DND-41 (cell line): ENCODE measurements around the gene TELO2.

Experiments used
- ATAC-seq: fragments of 200-7000 bp; cut with Tn5 transposase; 3 replicates; pipeline ENCODE4 v1.9.1; 2021; ENCODE audit warnings: low read depth; ENCODE audit not compliant: insufficient read depth
- DNase-seq: peaks from one replicate; pipeline ENCODE4 v3.0.0-alpha.2; 2020
- H2AFZ ChIP-seq: 2 replicates; pipeline ENCODE4 v1.6.0; 2012; ENCODE audit warnings: low read depth, low read length
- H3K27ac ChIP-seq: 2 replicates; pipeline ENCODE4 v1.5.1; 2012; ENCODE audit warnings: low read length, inconsistent platforms
- H3K27me3 ChIP-seq: fragments of 200-600 bp; sonication (generic); 2 replicates; pipeline ENCODE4 v1.6.0; 2012; ENCODE audit warnings: low read length, mild to moderate bottlenecking, inconsistent platforms; ENCODE audit not compliant: insufficient read depth, poor library complexity
- H3K36me3 ChIP-seq: 2 replicates; pipeline ENCODE4 v1.5.1; 2012; ENCODE audit warnings: low read length, inconsistent platforms; ENCODE audit not compliant: insufficient read depth
- H3K4me1 ChIP-seq: 2 replicates; pipeline ENCODE4 v1.5.1; 2012; ENCODE audit warnings: mild to moderate bottlenecking, low read length; ENCODE audit not compliant: insufficient read depth
- H3K4me2 ChIP-seq: 2 replicates; pipeline ENCODE4 v1.6.0; 2012; ENCODE audit warnings: mild to moderate bottlenecking, moderate library complexity, low read length, inconsistent platforms; ENCODE audit not compliant: insufficient read depth
- H3K4me3 ChIP-seq, 2 experiments: fragments of 200-600 bp in 1 of 2; shearing (Covaris generic) in 1 of 2; 2 replicates each; pipeline ENCODE4 v1.5.1; 2012 to 2016; ENCODE audit warnings: inconsistent platforms in 2 of 2, low read length in 2 of 2, mild to moderate bottlenecking in 2 of 2, low read depth in 1 of 2, moderate library complexity in 1 of 2
- H3K79me2 ChIP-seq: 2 replicates; pipeline ENCODE4 v1.6.0; 2012; ENCODE audit warnings: low read length, inconsistent platforms; ENCODE audit not compliant: insufficient read depth
- H3K9ac ChIP-seq: 2 replicates; pipeline ENCODE4 v1.6.0; 2012; ENCODE audit warnings: low read depth, mild to moderate bottlenecking, inconsistent platforms, low read length, moderate library complexity
- H3K9me3 ChIP-seq: 2 replicates; pipeline ENCODE4 v1.5.1; 2012; ENCODE audit warnings: low read length, moderate library complexity, mild to moderate bottlenecking, inconsistent platforms; ENCODE audit not compliant: insufficient read depth, severe bottlenecking
- H4K20me1 ChIP-seq: 2 replicates; pipeline ENCODE4 v1.6.0; 2012; ENCODE audit warnings: low read length; ENCODE audit not compliant: insufficient read depth
- CTCF ChIP-seq: IDR thresholded peaks from 2 replicates; pipeline ENCODE4 v1.5.1; 2012; ENCODE audit warnings: borderline replicate concordance, low read length, moderate library complexity, mild to moderate bottlenecking; ENCODE audit not compliant: poor library complexity, severe bottlenecking; ENCODE audit errors: extremely low read depth
- EZH2 ChIP-seq: IDR thresholded peaks from 3 replicates; pipeline ENCODE4 v1.6.1; 2012; ENCODE audit warnings: borderline replicate concordance, low read depth, mild to moderate bottlenecking, moderate library complexity, low read length, inconsistent platforms; ENCODE audit not compliant: severe bottlenecking

TELO2 gene

GRCh38 chr16:1453316-1453715 lies 39.8 kb upstream of the TELO2 start:
- DNase-seq, result no peak
- H3K9ac ChIP-seq, result no peak overlapping the region
- H3K36me3 ChIP-seq, result peaks cover 83% of the 10 kb centered on the region
- no peaks in the 10 kb centered on the region for H3K79me2 ChIP-seq
- no peak overlapping the region for H2AFZ ChIP-seq
- no peak overlapping the region for H3K27ac ChIP-seq
- H3K4me2 ChIP-seq, result no peak overlapping the region
- H3K27me3 ChIP-seq, result no peaks in the 10 kb centered on the region
- H3K4me1 ChIP-seq, result no peaks in the 10 kb centered on the region
- peaks cover 8% of the 10 kb centered on the region; the same call in 1 of the 2 replicates for H4K20me1 ChIP-seq
- H3K4me3 ChIP-seq, result no peak overlapping the region
- ATAC-seq, result no peak
- TF ChIP-seq CTCF (no peak), EZH2 (no peak)
- no peaks in the 10 kb centered on the region for H3K9me3 ChIP-seq

GRCh38 chr16:1454561-1454960 lies 38.6 kb upstream of the TELO2 start:
- no peaks in the 10 kb centered on the region for H3K27me3 ChIP-seq
- no peak overlapping the region for H3K27ac ChIP-seq
- peaks cover 82% of the 10 kb centered on the region for H3K36me3 ChIP-seq
- TF ChIP-seq CTCF (no peak), EZH2 (no peak)
- no peaks in the 10 kb centered on the region for H3K4me1 ChIP-seq
- DNase-seq, result no peak
- H3K4me2 ChIP-seq, result no peak overlapping the region
- no peaks in the 10 kb centered on the region for H3K79me2 ChIP-seq
- H3K4me3 ChIP-seq, result no peak overlapping the region
- H3K9ac ChIP-seq, result no peak overlapping the region
- H4K20me1 ChIP-seq, result peaks cover under 1% of the 10 kb centered on the region
- H3K9me3 ChIP-seq, result no peaks in the 10 kb centered on the region
- H2AFZ ChIP-seq, result no peak overlapping the region
- ATAC-seq, result no peak

GRCh38 chr16:1455190-1456171 lies 37.7 kb upstream of the TELO2 start:
- Histone ChIP-seq H3K9me3 (no peaks in the 10 kb centered on the region), H3K36me3 (peaks cover 84% of the 10 kb centered on the region), H4K20me1 (peaks cover 4% of the 10 kb centered on the region), H3K4me2 (no peak overlapping the region), H3K27ac (no peak overlapping the region), H3K4me1 (no peaks in the 10 kb centered on the region), H2AFZ (no peak overlapping the region), H3K79me2 (no peaks in the 10 kb centered on the region), H3K9ac (no peak overlapping the region), H3K4me3 (no peak overlapping the region), H3K27me3 (no peaks in the 10 kb centered on the region)
- ATAC-seq (no peak), DNase-seq (no peak)
- TF ChIP-seq EZH2 (no peak), CTCF (no peak)
